ENCODE measurements around the gene PIGR. TPM values are rescaled to one million over a fixed set of nuclear protein-coding genes. Genes with fewer than 3 reads are reported as not detected.

Gene PIGR
- total and polyA plus RNA-seq, 2 experiments from 2014 or later, result not detected

GRCh38 chr1:206893380-206893779 lies 52.9 kb downstream of the PIGR start:
- DNase-seq (ENCODE audit: low read depth in 1 of 2, low spot score in 1 of 2), result no peak
- H3K27ac ChIP-seq, result no peak overlapping the region
- TF ChIP-seq CTCF (IDR thresholded peaks at IDR 0.05; ENCODE audit: low read depth, low read length), result no peak
- no peaks in the 10 kb centered on the region for H3K9me3 ChIP-seq (ENCODE audit: low read depth)
- no peaks in the 10 kb centered on the region for H3K36me3 ChIP-seq
- no peak overlapping the region for H3K4me3 ChIP-seq
- no peaks in the 10 kb centered on the region for H3K27me3 ChIP-seq
- no peaks in the 10 kb centered on the region for H3K4me1 ChIP-seq (ENCODE audit: low read depth)

DNA sequence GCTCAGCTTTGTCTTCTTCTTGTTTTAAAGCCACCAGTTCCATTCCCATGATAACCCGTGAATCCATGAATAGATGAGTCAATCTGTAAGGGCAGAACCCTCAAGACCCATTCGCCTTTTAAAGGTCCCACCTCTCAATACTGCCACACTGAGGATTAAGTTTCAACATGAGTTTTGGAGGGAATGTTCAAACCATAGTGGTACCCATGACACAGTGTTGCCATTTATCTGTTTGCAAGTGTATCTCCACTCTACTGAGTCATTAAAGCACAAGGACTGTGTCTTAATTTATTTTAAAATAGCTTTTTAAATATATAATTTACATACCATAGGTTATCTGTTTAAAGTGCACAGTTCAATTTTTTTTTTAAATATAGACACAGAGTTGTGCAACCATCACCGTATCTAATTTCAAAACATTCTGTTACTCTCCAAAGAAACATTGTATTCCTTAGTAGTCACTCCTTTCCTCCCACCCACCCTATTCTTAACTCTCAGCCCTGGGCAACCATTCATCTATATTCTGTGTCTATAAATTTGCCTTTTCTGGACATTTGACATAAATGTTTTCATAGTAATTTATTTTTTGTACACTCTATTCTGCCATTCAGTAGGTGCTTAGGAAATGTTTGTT lies 53.8 kb downstream of the PIGR start:
- DNase-seq (ENCODE audit: low read depth in 1 of 2, low spot score in 1 of 2), result peak in 1 of 2 donors; percentile 75
- no peaks in the 10 kb centered on the region for H3K36me3 ChIP-seq
- no peak for TF ChIP-seq CTCF (IDR thresholded peaks at IDR 0.05; ENCODE audit: low read depth, low read length)
- H3K9me3 ChIP-seq (ENCODE audit: low read depth), result no peaks in the 10 kb centered on the region
- no peak overlapping the region for H3K4me3 ChIP-seq
- H3K4me1 ChIP-seq (ENCODE audit: low read depth), result no peaks in the 10 kb centered on the region
- no peaks in the 10 kb centered on the region for H3K27me3 ChIP-seq
- H3K27ac ChIP-seq, result no peak overlapping the region

DNA sequence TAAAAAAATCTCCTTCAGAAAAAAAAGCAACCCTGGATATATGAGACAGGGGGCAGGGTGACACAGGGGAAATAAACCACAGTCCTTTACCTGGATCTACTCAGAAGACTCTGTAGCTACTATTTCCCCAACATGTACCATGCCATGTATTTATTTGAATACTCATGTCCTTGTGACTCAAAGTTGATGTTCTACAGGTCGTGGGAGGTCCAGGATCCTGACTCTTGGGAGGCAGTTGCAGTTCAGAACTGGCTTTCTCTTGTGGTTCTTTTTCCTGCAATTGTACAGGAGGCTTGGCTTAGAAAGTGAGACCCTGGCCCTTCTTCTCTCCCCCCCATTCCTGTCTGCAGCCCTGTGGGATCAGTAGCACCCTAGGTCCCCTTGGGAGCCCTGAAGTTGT lies 54.9 kb downstream of the PIGR start:
- Histone ChIP-seq H3K9me3 (ENCODE audit: low read depth) (no peaks in the 10 kb centered on the region), H3K27ac (no peak overlapping the region), H3K27me3 (no peaks in the 10 kb centered on the region), H3K4me3 (no peak overlapping the region), H3K4me1 (ENCODE audit: low read depth) (no peaks in the 10 kb centered on the region), H3K36me3 (no peaks in the 10 kb centered on the region)
- no peak for TF ChIP-seq CTCF (IDR thresholded peaks at IDR 0.05; ENCODE audit: low read depth, low read length)
- peak in 1 of 2 donors; percentile 53 for DNase-seq (ENCODE audit: low read depth in 1 of 2, low spot score in 1 of 2)

DNA sequence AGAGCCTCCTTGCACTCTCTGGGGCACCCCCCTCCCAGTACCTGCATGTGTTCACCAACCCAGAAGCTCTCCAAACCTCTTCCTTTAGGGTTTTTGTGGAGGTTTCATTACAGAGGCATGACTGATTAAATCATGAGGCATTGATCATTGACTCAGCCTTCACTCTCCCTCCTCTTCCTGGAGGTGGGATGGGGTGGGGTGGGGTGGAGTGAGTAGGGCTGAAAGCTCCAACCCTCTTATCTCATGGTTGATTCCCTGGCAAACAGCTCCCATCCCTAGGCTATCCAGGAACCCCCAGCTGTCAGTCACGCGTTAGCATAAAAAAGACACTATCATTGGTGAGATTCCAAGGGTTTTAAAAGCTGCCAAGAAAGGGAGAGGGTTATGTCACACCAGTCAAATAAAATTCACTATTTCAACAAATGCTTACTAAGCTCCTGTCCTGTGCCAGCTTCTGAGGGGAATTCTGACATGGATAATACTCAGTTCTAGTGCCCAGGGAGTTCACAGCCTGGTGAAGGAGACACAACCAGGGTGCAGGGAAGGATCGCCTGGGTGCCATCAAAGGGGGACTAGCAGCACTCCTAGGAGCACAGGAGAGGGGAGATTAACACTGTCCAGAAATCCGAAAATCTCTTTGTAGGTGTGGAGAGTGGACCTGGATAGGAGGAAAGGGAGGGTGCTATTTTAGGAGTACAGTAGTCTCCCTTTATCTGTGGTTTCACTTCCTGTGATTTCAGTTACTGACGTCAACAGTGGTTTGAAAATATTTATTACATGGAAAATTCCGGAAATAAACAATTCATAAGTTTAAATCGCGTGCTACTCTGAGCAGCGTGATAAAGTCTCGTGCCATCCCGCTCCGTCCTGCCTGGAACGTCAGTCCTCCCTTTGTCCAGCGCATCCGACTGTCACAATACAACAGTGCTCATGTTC lies 55.9 kb downstream of the PIGR start:
- H3K27ac ChIP-seq, result no peak overlapping the region
- TF ChIP-seq CTCF (IDR thresholded peaks at IDR 0.05; ENCODE audit: low read depth, low read length), result no peak
- DNase-seq (ENCODE audit: low read depth in 1 of 2, low spot score in 1 of 2), result peak in 1 of 2 donors; percentile 94

GRCh38 chr1:206887701-206888100 lies 58.6 kb downstream of the PIGR start:
- no peak for TF ChIP-seq CTCF (IDR thresholded peaks at IDR 0.05; ENCODE audit: low read depth, low read length)
- Histone ChIP-seq H3K36me3 (no peaks in the 10 kb centered on the region), H3K9me3 (ENCODE audit: low read depth) (no peaks in the 10 kb centered on the region), H3K27me3 (no peaks in the 10 kb centered on the region), H3K4me3 (no peak overlapping the region), H3K27ac (no peak overlapping the region), H3K4me1 (ENCODE audit: low read depth) (no peaks in the 10 kb centered on the region)
- no peak for DNase-seq (ENCODE audit: low read depth in 1 of 2, low spot score in 1 of 2)

More for the DNA sequence above, 55.9 kb downstream of the PIGR start:
- Histone ChIP-seq H3K27me3 (no peaks in the 10 kb centered on the region), H3K4me1 (ENCODE audit: low read depth) (no peaks in the 10 kb centered on the region), H3K4me3 (no peak overlapping the region), H3K36me3 (no peaks in the 10 kb centered on the region), H3K9me3 (ENCODE audit: low read depth) (no peaks in the 10 kb centered on the region)

All from cardiac muscle cell (in vitro differentiated cells and primary cell).